Measurements from ENCODE around the gene CDK16.

Gene CDK16

DNA sequence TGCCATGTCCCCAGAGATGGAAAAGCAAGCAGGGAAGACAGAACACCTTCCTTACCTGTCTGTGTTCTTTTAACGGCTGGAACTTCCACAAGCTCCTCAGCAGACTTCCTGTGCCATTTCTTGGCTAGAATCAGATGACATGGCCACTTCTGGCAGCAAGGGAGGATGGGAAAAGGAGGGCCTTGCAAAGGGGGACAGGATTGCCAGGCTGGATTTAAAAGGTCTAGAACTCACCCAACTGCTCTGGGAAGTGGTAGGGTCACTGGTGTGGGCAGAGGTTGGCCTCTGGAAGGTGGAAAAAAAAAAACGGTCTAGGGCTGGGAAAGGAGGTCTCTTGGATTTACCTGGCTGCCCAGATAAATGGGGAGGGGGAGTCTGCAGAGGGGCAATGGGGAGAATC lies 12.7 kb downstream of the CDK16 start:
- Histone ChIP-seq H3K9me3 (ENCODE audit: control insufficient read depth, insufficient read depth, low read length) (no peaks in the 10 kb centered on the region), H3K4me3 (ENCODE audit: low read depth, low read length) (no peak overlapping the region), H3K9ac (ENCODE audit: low read depth, low read length) (no peak overlapping the region), H3K4me1 (ENCODE audit: control insufficient read depth, insufficient read depth, low read length) (peaks cover 6% of the 10 kb centered on the region; the same call in 1 of the 2 replicates), H3K27ac (ENCODE audit: low read depth, low read length) (no peak overlapping the region), H3K27me3 (ENCODE audit: control insufficient read depth, insufficient read depth, low read length) (no peaks in the 10 kb centered on the region; the same call in 1 of the 2 replicates), H3K36me3 (ENCODE audit: control insufficient read depth, insufficient read depth, low read length) (peaks cover 42% of the 10 kb centered on the region)

GRCh38 chrX:47232197-47232802 lies 13.8 kb downstream of the CDK16 start:
- H3K27ac ChIP-seq (ENCODE audit: low read depth, low read length) = peak overlapping the region; percentile 100
- peaks cover 6% of the 10 kb centered on the region; the same call in 1 of the 2 replicates for H3K4me1 ChIP-seq (ENCODE audit: control insufficient read depth, insufficient read depth, low read length)
- no peaks in the 10 kb centered on the region for H3K9me3 ChIP-seq (ENCODE audit: control insufficient read depth, insufficient read depth, low read length)
- peaks cover 31% of the 10 kb centered on the region for H3K36me3 ChIP-seq (ENCODE audit: control insufficient read depth, insufficient read depth, low read length)
- H3K27me3 ChIP-seq (ENCODE audit: control insufficient read depth, insufficient read depth, low read length) = no peaks in the 10 kb centered on the region; the same call in 1 of the 2 replicates
- peak overlapping the region; percentile 94 for H3K9ac ChIP-seq (ENCODE audit: low read depth, low read length)
- peak overlapping the region; percentile 97 for H3K4me3 ChIP-seq (ENCODE audit: low read depth, low read length)

DNA sequence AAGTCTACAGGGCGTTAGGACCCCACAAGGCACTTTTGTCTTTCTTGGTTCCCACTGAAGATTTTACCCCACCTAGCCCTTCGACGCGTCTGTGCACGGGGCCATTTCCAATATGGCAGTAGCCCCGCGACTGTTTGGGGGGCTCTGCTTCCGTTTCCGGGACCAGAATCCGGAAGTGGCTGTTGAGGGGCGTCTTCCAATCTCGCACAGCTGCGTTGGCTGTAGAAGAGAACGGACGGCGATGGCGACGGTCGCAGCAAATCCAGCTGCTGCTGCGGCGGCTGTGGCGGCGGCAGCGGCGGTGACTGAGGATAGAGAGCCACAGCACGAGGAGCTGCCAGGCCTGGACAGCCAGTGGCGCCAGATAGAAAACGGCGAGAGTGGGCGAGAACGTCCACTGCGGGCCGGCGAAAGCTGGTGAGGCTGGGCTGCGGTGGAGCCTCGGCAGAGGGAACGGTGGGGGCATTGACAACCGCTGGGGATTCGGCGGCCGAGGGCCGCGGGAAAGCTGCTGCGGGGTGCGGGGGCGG lies 14.4 kb downstream of the CDK16 start, which contains the start of gene USP11:
Gene USP11 (plus strand): TSS at position 207 of the 530 bp plus-strand sequence. CDS start 35 bp downstream, at position 242.
- peak within 1 kb of the TSS; percentile 97 for H3K4me3 ChIP-seq (ENCODE audit: low read depth, low read length)
- H3K27me3 ChIP-seq (ENCODE audit: control insufficient read depth, insufficient read depth, low read length) = no peaks in the 10 kb centered on the region; the same call in 1 of the 2 replicates
- H3K9me3 ChIP-seq (ENCODE audit: control insufficient read depth, insufficient read depth, low read length) = no peaks in the 10 kb centered on the region
- H3K9ac ChIP-seq (ENCODE audit: low read depth, low read length) = peak within 1 kb of the TSS; percentile 98
- H3K36me3 ChIP-seq (ENCODE audit: control insufficient read depth, insufficient read depth, low read length) = peaks cover 25% of the 10 kb centered on the region
- H3K4me1 ChIP-seq (ENCODE audit: control insufficient read depth, insufficient read depth, low read length) = peaks cover 6% of the 10 kb centered on the region; the same call in 1 of the 2 replicates
- H3K27ac ChIP-seq (ENCODE audit: low read depth, low read length) = peak within 1 kb of the TSS; percentile 100

DNA sequence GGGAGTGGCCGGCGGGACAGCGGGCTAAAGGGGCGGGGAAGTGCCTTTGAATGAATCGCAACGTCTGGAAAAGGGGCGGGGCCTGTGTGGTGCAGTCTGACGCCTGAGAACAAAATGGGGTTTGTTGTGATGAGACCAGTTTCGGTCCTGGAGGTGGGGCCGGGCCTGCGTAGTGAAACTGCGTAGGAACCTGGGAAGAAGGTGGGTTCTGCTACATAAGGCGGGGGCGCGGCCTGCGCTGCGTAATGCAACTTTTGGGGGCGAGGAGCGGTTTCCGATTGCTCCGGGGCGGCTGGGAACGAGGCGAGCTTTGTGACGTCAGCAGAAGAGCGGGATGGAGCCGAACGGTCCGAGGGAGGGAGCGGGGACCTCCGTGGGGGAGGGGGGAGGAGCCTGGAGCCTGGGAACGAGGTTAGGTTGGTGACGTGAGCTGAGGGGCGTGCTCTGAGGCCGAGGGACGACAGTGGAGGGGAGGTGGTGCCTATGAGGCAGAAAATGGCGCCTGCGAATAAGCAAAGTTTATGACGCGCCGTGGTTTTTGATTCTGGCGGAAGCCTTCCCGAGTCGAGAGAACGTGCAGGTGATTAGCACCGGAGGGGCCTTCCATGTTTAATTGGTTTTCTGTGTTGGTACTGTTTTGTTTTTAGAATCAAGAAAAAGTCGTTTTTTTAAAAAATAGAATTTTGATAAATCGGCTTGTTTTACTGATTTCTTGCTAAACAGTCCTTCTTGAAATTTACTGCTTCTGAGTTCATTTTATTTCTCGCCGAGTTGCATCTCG lies 15.0 kb downstream of the CDK16 start:
- H3K36me3 ChIP-seq (ENCODE audit: control insufficient read depth, insufficient read depth, low read length) = peaks cover 18% of the 10 kb centered on the region
- peak overlapping the region; percentile 97 for H3K4me3 ChIP-seq (ENCODE audit: low read depth, low read length)
- peaks cover 6% of the 10 kb centered on the region; the same call in 1 of the 2 replicates for H3K4me1 ChIP-seq (ENCODE audit: control insufficient read depth, insufficient read depth, low read length)
- peak overlapping the region; percentile 98 for H3K9ac ChIP-seq (ENCODE audit: low read depth, low read length)
- H3K27me3 ChIP-seq (ENCODE audit: control insufficient read depth, insufficient read depth, low read length) = no peaks in the 10 kb centered on the region; the same call in 1 of the 2 replicates
- H3K9me3 ChIP-seq (ENCODE audit: control insufficient read depth, insufficient read depth, low read length) = no peaks in the 10 kb centered on the region
- peak overlapping the region; percentile 100 for H3K27ac ChIP-seq (ENCODE audit: low read depth, low read length)

- H3K27me3 ChIP-seq (ENCODE audit: control insufficient read depth, insufficient read depth, low read length) = no peaks in the 10 kb centered on the region; the same call in 1 of the 2 replicates
- H3K9ac ChIP-seq (ENCODE audit: low read depth, low read length) = peak overlapping the region; percentile 98; the same call in 1 of the 2 replicates
- no peak overlapping the region for H3K27ac ChIP-seq (ENCODE audit: low read depth, low read length)
- H3K4me3 ChIP-seq (ENCODE audit: low read depth, low read length) = peak overlapping the region; percentile 97
- H3K4me1 ChIP-seq (ENCODE audit: control insufficient read depth, insufficient read depth, low read length) = peaks cover 6% of the 10 kb centered on the region; the same call in 1 of the 2 replicates
- peaks cover 13% of the 10 kb centered on the region for H3K36me3 ChIP-seq (ENCODE audit: control insufficient read depth, insufficient read depth, low read length)
- H3K9me3 ChIP-seq (ENCODE audit: control insufficient read depth, insufficient read depth, low read length) = no peaks in the 10 kb centered on the region
Observed at GRCh38 chrX:47234583-47234982, 16.1 kb downstream of the CDK16 start.

DNA sequence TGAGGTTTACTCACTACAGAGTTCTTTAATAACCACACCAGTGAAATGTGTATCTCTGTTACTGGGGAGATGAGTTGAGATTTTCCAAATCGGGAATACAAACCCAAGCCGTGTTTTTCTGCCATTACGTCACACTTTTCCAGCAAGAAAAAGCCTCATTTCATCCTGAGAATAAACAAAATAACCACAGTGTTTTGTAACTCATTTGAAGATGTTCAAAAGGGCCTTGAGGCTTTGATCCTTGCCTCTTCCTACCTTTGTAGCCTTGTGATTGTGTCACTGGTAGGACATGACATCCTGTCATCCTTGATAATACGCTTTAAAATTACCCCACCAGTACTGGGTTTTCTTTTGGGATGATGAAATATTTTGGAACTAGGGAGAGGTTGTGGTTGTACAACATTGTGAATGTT lies 17.2 kb downstream of the CDK16 start:
- no peak overlapping the region for H3K4me3 ChIP-seq (ENCODE audit: low read depth, low read length)
- no peak overlapping the region for H3K9ac ChIP-seq (ENCODE audit: low read depth, low read length)
- H3K9me3 ChIP-seq (ENCODE audit: control insufficient read depth, insufficient read depth, low read length) = no peaks in the 10 kb centered on the region
- H3K27me3 ChIP-seq (ENCODE audit: control insufficient read depth, insufficient read depth, low read length) = no peaks in the 10 kb centered on the region; the same call in 1 of the 2 replicates
- H3K4me1 ChIP-seq (ENCODE audit: control insufficient read depth, insufficient read depth, low read length) = peaks cover 6% of the 10 kb centered on the region; the same call in 1 of the 2 replicates
- peaks cover 25% of the 10 kb centered on the region for H3K36me3 ChIP-seq (ENCODE audit: control insufficient read depth, insufficient read depth, low read length)
- no peak overlapping the region for H3K27ac ChIP-seq (ENCODE audit: low read depth, low read length)

DNA sequence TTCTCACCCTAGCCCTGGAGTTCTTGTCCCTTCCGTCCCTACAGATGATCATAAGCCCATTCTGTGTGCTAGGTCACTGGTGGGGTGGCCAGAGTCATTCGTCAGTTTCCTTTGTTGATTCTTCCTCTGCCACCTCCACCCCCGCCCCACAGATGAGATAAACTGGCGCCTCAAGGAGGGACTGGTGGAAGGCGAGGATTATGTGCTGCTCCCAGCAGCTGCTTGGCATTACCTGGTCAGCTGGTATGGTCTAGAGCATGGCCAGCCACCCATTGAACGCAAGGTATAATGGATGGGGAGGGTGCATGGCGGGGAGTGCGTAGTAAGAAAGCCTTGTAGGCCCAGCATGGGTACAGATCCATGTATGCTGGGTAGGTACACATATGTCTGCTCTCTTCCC lies 20.7 kb downstream of the CDK16 start:
- no peak overlapping the region for H3K4me3 ChIP-seq (ENCODE audit: low read depth, low read length)
- no peaks in the 10 kb centered on the region for H3K9me3 ChIP-seq (ENCODE audit: control insufficient read depth, insufficient read depth, low read length)
- H3K4me1 ChIP-seq (ENCODE audit: control insufficient read depth, insufficient read depth, low read length) = 0 out of 2 replicates have a peak, but pooled peaks cover 6% of the 10 kb centered on the region
- H3K27ac ChIP-seq (ENCODE audit: low read depth, low read length) = no peak overlapping the region
- no peak overlapping the region for H3K9ac ChIP-seq (ENCODE audit: low read depth, low read length)
- H3K27me3 ChIP-seq (ENCODE audit: control insufficient read depth, insufficient read depth, low read length) = no peaks in the 10 kb centered on the region
- H3K36me3 ChIP-seq (ENCODE audit: control insufficient read depth, insufficient read depth, low read length) = peaks cover 56% of the 10 kb centered on the region

DNA sequence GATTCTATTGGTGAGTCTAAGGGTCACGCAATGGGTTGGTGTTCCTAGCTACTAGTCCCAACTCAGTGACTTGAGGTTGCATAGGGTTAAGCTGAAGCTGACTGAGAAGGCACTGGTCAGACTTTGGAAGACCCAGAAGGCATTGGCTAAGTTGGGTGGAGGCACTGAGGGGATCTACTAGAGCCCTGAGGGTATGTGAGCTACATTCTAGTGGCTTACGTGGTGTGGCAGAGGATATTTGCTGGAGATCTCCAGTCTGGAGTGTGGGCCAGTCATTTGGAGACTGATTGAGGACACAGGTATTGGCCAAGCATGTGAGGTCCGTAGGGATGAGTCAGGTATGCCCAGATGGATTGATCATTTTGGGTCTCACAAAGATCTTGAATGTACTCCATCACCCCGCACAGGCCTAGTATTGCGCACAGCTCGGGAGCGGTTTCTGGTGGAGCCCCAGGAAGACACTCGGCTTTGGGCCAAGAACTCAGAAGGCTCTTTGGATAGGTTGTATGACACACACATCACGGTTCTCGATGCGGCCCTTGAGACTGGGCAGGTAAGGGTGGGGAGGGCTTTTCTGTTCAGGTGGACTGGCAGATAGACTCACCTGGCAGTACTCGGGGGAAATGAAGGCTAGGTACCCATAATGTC lies 21.5 kb downstream of the CDK16 start:
- peaks cover 65% of the 10 kb centered on the region for H3K36me3 ChIP-seq (ENCODE audit: control insufficient read depth, insufficient read depth, low read length)
- no peak overlapping the region for H3K9ac ChIP-seq (ENCODE audit: low read depth, low read length)
- no peaks in the 10 kb centered on the region for H3K9me3 ChIP-seq (ENCODE audit: control insufficient read depth, insufficient read depth, low read length)
- no peak overlapping the region for H3K4me3 ChIP-seq (ENCODE audit: low read depth, low read length)
- H3K27me3 ChIP-seq (ENCODE audit: control insufficient read depth, insufficient read depth, low read length) = no peaks in the 10 kb centered on the region
- no peak overlapping the region for H3K27ac ChIP-seq (ENCODE audit: low read depth, low read length)
- no peaks in the 10 kb centered on the region for H3K4me1 ChIP-seq (ENCODE audit: control insufficient read depth, insufficient read depth, low read length)

DNA sequence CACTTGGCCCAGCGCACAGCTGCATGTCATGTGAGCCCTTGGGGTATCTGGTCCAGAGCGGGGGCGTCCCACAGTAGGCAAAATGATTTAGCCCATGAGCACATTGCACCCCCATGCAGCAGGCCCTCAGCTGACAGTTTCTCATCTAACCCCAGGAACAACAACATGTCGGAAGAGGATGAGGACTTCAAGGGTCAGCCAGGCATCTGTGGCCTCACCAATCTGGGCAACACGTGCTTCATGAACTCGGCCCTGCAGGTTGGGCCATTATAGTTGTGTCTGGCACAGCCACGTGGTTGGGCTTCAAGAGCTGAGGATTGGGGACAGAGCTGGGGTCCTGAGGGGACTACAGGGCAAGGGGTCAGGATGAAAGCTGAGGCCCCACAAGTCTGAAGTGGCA lies 22.1 kb downstream of the CDK16 start:
- Histone ChIP-seq H3K4me1 (ENCODE audit: control insufficient read depth, insufficient read depth, low read length) (no peaks in the 10 kb centered on the region), H3K27ac (ENCODE audit: low read depth, low read length) (no peak overlapping the region), H3K4me3 (ENCODE audit: low read depth, low read length) (no peak overlapping the region), H3K9ac (ENCODE audit: low read depth, low read length) (no peak overlapping the region), H3K27me3 (ENCODE audit: control insufficient read depth, insufficient read depth, low read length) (no peaks in the 10 kb centered on the region), H3K36me3 (ENCODE audit: control insufficient read depth, insufficient read depth, low read length) (peaks cover 65% of the 10 kb centered on the region), H3K9me3 (ENCODE audit: control insufficient read depth, insufficient read depth, low read length) (no peaks in the 10 kb centered on the region)

GRCh38 chrX:47241201-47242011 lies 22.9 kb downstream of the CDK16 start:
- no peaks in the 10 kb centered on the region for H3K4me1 ChIP-seq (ENCODE audit: control insufficient read depth, insufficient read depth, low read length)
- H3K27ac ChIP-seq (ENCODE audit: low read depth, low read length) = no peak overlapping the region
- H3K36me3 ChIP-seq (ENCODE audit: control insufficient read depth, insufficient read depth, low read length) = peaks cover 71% of the 10 kb centered on the region
- H3K27me3 ChIP-seq (ENCODE audit: control insufficient read depth, insufficient read depth, low read length) = no peaks in the 10 kb centered on the region
- H3K4me3 ChIP-seq (ENCODE audit: low read depth, low read length) = no peak overlapping the region
- no peaks in the 10 kb centered on the region for H3K9me3 ChIP-seq (ENCODE audit: control insufficient read depth, insufficient read depth, low read length)
- H3K9ac ChIP-seq (ENCODE audit: low read depth, low read length) = no peak overlapping the region
